IPS-18c (cell line): ENCODE results near the gene CDH4.

Experiments used
- H3K4me3 ChIP-seq: 2 replicates; pipeline ENCODE4 v1.7.0; 2013; ENCODE audit warnings: low read depth, mild to moderate bottlenecking, low read length, moderate library complexity; ENCODE audit not compliant: insufficient read depth
- H3K9me3 ChIP-seq: one replicate; pipeline ENCODE4 v1.6.1; 2013; ENCODE audit warnings: mild to moderate bottlenecking, low read length, moderate library complexity; ENCODE audit not compliant: control insufficient read depth, insufficient read depth

CDH4 gene

GRCh38 chr20:61633004-61633403, 380.9 kb downstream of the CDH4 start:
- H3K4me3 ChIP-seq = no peak overlapping the region
- H3K9me3 ChIP-seq = no peaks in the 10 kb centered on the region

- H3K4me3 ChIP-seq = no peak overlapping the region
- no peaks in the 10 kb centered on the region for H3K9me3 ChIP-seq
These were observed 382.5 kb downstream of the CDH4 start for GRCh38 chr20:61634376-61635145.

GRCh38 chr20:61635721-61636455, 383.8 kb downstream of the CDH4 start:
- no peak overlapping the region; the same call in 1 of the 2 replicates for H3K4me3 ChIP-seq
- H3K9me3 ChIP-seq = no peaks in the 10 kb centered on the region

- Histone ChIP-seq H3K9me3 (no peaks in the 10 kb centered on the region), H3K4me3 (no peak overlapping the region)
These were observed 384.6 kb downstream of the CDH4 start for GRCh38 chr20:61636531-61637116.

GRCh38 chr20:61638802-61639585, 386.9 kb downstream of the CDH4 start:
- no peaks in the 10 kb centered on the region for H3K9me3 ChIP-seq
- H3K4me3 ChIP-seq = no peak overlapping the region

DNA sequence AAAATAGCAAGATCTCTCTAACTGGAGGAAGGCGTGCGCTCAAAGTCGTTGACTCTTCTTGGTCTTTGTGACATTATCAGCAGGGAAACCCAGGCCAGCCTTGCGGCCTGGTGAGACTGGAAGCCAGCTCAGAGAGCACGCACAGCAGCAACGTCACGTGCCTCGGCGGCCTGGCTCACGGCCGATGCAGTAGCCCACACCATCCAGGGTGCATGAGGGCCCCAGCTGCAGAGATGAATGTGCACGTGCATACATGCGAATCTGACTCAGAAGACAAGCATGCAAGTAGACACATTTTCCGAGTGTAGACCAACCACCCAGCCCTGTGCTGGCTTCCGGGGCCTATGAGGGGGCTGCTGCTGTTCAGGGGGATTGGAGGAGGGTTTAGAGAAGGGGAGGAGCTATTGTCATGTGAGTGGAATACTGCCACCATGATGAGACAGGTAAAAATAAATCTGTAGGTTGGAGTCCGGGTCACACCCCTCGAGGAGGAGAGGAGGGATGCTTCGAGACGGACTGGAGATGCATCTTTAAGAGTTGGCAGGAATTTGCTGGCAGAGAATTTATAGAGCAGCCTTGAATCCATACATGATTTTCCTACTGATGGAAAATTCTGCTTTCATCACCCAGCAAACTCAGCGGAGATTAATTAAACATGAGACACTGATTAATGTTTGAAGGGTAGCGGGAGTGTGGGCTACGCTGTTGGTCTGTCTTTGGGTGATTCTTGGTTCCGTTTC, 388.2 kb downstream of the CDH4 start:
- H3K4me3 ChIP-seq = no peak overlapping the region
- peaks cover 2% of the 10 kb centered on the region for H3K9me3 ChIP-seq

DNA sequence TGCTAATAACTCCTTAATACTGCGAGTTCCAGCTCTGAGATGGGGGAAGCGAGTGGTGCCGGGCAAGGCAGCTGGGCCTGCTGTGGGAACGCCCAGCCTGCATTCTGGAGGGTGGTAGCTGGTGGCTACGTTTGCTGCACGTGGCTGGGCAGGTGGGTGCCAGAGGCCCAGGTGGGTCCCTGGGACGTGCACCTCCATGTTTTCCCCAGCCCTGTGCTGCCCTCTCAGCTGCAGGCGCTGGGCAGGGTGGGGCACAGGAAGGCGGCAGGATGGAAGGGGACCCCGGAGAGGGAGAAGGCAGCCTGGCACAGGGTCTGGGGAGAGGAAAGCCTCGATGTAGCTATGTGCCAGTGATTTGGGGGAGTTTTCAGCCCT, 388.8 kb downstream of the CDH4 start:
- H3K4me3 ChIP-seq = no peak overlapping the region
- peaks cover 2% of the 10 kb centered on the region for H3K9me3 ChIP-seq

- Histone ChIP-seq H3K4me3 (no peak overlapping the region), H3K9me3 (peaks cover 2% of the 10 kb centered on the region)
These were observed 391.8 kb downstream of the CDH4 start for GRCh38 chr20:61643656-61644377.

GRCh38 chr20:61644378-61645076, 392.5 kb downstream of the CDH4 start:
- Histone ChIP-seq H3K9me3 (peaks cover 2% of the 10 kb centered on the region), H3K4me3 (no peak overlapping the region)

- peaks cover 2% of the 10 kb centered on the region for H3K9me3 ChIP-seq
- no peak overlapping the region for H3K4me3 ChIP-seq
These were observed 393.7 kb downstream of the CDH4 start for GRCh38 chr20:61645732-61646131.

- H3K9me3 ChIP-seq = peaks cover 2% of the 10 kb centered on the region
- no peak overlapping the region for H3K4me3 ChIP-seq
These were observed 394.4 kb downstream of the CDH4 start for GRCh38 chr20:61646453-61646852.

DNA sequence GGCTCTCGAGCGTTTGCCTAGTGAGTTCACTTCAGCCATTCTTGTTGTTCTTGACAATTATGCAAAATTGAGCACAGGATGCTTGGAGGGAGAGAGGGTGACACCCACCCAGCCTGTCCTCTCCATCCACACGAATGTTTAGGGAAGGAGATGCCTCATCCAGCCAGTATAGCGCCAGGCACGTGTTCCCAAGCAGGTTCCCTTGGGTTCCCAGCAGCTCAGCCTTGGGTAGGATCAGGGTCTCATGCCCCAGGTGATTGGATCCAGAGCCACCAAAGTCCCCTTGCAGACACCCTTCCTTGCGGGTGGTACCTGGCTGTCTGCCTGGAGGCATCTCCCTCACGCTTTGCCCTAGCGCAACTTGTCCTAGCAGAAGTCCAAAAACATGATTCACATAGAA, 394.9 kb downstream of the CDH4 start:
- H3K4me3 ChIP-seq = no peak overlapping the region
- peaks cover 2% of the 10 kb centered on the region for H3K9me3 ChIP-seq

DNA sequence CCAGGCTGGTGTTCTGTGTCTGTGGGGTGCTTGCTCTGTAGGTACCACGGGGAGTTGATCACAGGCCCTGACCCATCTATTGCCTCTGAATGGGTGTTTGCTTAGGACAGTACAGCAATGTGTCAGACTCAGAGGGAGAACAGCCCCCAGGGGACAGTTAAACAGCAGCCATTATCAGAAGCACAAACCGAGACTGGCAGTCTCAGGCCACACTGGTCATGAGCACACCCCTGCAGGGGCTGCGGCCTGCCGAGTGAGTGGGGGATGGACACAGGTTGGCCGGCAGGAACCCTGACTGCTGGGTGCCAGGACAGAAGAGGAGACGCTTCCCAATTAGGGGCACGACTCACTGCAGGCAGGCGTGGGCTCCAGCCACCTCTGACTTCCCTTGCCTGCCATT, 395.6 kb downstream of the CDH4 start:
- no peak overlapping the region for H3K4me3 ChIP-seq
- H3K9me3 ChIP-seq = peaks cover 2% of the 10 kb centered on the region

DNA sequence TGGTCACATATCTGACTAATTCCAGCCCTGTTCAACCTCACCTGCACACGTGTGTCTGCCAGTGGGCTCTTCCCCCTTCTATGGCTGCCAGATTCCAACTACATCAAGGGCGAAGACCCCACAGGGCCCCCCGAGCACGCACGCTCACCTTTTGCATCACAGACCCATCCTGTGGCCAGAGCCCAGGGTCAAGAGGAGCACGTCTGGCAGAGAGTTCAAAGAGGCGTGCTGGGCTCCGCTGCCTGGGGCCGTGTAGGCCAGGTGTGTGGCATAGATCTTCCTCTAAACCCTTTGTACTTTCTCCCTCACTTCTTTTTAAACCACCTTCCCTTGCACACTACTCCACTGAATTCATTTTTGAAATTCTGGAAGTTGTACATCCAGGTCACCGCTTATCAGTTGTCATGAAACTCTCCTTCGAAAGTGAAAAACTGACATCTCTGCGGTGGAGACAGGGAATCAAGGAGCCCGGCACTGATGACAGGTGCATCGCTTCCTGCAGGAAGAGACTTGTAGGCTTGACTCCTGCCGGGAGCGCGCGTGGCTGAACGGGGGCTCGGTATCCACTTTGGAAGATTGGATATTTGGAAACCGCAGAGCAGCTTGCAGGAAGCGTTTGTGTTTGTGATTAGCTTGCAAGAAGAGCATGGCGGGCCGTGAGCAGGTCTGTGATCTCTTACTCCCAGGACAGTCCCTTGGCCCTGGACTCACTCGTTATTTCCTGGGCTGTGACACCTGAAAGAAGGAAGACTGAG, 397.2 kb downstream of the CDH4 start:
- Histone ChIP-seq H3K4me3 (no peak overlapping the region), H3K9me3 (peaks cover 2% of the 10 kb centered on the region)

DNA sequence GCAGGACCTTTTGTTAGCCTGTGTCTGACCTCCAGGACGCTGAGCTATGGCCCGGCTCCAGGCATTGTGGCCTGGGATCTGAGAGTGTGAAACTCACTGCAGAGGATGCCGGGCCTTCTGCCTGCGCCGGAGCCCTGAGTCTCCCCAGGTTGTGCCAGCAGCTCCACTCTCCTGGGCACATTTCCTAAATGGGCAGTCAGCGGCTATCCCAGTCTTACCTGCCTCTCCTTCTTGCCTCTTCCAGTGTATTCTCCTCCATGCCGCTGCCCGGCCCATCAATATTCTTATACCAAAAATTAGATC, 397.8 kb downstream of the CDH4 start:
- H3K9me3 ChIP-seq = no peaks in the 10 kb centered on the region
- H3K4me3 ChIP-seq = no peak overlapping the region
